ENCODE data around the gene SPINT1. TPM values are rescaled to one million over a fixed set of nuclear protein-coding genes. Genes with fewer than 3 reads are reported as not detected.

The SPINT1 gene
- total and polyA plus RNA-seq, 10 donors = 4.8 to 25.8 (median 8.6) TPM

- no peak for TF ChIP-seq POLR2AphosphoS5 (IDR thresholded peaks at IDR 0.05)
- TF ChIP-seq POLR2A (IDR thresholded peaks at IDR 0.05) = no peak
These were observed 42.7 kb downstream of the SPINT1 start for GRCh38 chr15:40886586-40886985.

GRCh38 chr15:40889112-40889511 is 45.3 kb downstream of the SPINT1 start:
- no peaks in the 10 kb centered on the region for H3K9me3 ChIP-seq
- no peak for DNase-seq
- no peak overlapping the region for H3K27ac ChIP-seq
- no peaks in the 10 kb centered on the region for H3K27me3 ChIP-seq (replicated peaks in 1 of 7)
- TF ChIP-seq CTCF (IDR thresholded peaks at IDR 0.05 in 8 of 11, conservative IDR thresholded peaks at IDR 0.05 in 3 of 11) = no peak
- no peak for TF ChIP-seq POLR2AphosphoS5 (IDR thresholded peaks at IDR 0.05)
- TF ChIP-seq POLR2A (IDR thresholded peaks at IDR 0.05) = no peak
- peaks cover 0 to 28% (median 18%) of the 10 kb centered on the region in 6 donors for H3K4me1 ChIP-seq
- no peaks in the 10 kb centered on the region for H3K36me3 ChIP-seq
- intact Hi-C loops (cut with DNase I; ENCODE audit: low total_unique reads) = no loop called here
- no peak overlapping the region for H3K4me3 ChIP-seq

More at GRCh38 chr15:40886586-40886985, 42.7 kb downstream of the SPINT1 start:
- 79 to 87% (median 82%) methylated on average over 1 of the region's 1 CpG for WGBS, 5 donors
- intact Hi-C loops (cut with DNase I; ENCODE audit: low total_unique reads) = no loop called here
- Histone ChIP-seq H3K36me3 (no peaks in the 10 kb centered on the region), H3K9me3 (peaks cover 0 to 3% (median 0%) of the 10 kb centered on the region in 8 donors), H3K4me1 (peaks cover 0 to 3% (median under 1%) of the 10 kb centered on the region in 6 donors), H3K27me3 (replicated peaks in 1 of 7) (no peaks in the 10 kb centered on the region), H3K4me3 (no peak overlapping the region), H3K27ac (no peak overlapping the region)
- DNase-seq = no peak

GRCh38 chr15:40891138-40891537 is 47.3 kb downstream of the SPINT1 start:
- WGBS, 5 donors = 81 to 88% (median 86%) methylated on average over 5 of the region's 5 CpGs
- intact Hi-C loops (cut with DNase I; ENCODE audit: low total_unique reads) = loop anchor here (2.0 to 5.0 kb wide), 2 partner anchors 32 to 214 kb away; no protein-coding TSS in a partner anchor

GRCh38 chr15:40891810-40892446 is 48.1 kb downstream of the SPINT1 start:
- intact Hi-C loops (cut with DNase I; ENCODE audit: low total_unique reads) = loop anchor here (2.0 to 5.0 kb wide), 2 partner anchors 33 to 215 kb away; no protein-coding TSS in a partner anchor
- WGBS, 5 donors = 14 to 25% (median 19%) methylated on average over 4 of the region's 4 CpGs
- peaks cover 0 to 14% (median 9%) of the 10 kb centered on the region in 6 donors for H3K36me3 ChIP-seq
- no peaks in the 10 kb centered on the region for H3K9me3 ChIP-seq
- H3K27ac ChIP-seq = peak overlapping the region in 1 of 8 donors; percentile 91
- H3K4me3 ChIP-seq = peak overlapping the region in 1 of 8 donors; percentile 98
- H3K4me1 ChIP-seq = peaks cover 11 to 51% (median 40%) of the 10 kb centered on the region in 6 donors
- TF ChIP-seq CTCF (IDR thresholded peaks at IDR 0.05 in 8 of 11, conservative IDR thresholded peaks at IDR 0.05 in 3 of 11) (peak in 9 of 11 experiments; percentile 14 to 74 (median 64)), POLR2A (IDR thresholded peaks at IDR 0.05) (no peak)
- DNase-seq = no peak
- no peaks in the 10 kb centered on the region for H3K27me3 ChIP-seq (replicated peaks in 1 of 7)

More at GRCh38 chr15:40891138-40891537, 47.3 kb downstream of the SPINT1 start:
- H3K27ac ChIP-seq = no peak overlapping the region
- TF ChIP-seq POLR2A (IDR thresholded peaks at IDR 0.05) (no peak), POLR2AphosphoS5 (IDR thresholded peaks at IDR 0.05) (no peak), CTCF (IDR thresholded peaks at IDR 0.05 in 8 of 11, conservative IDR thresholded peaks at IDR 0.05 in 3 of 11) (no peak)
- no peaks in the 10 kb centered on the region for H3K27me3 ChIP-seq (replicated peaks in 1 of 7)
- H3K9me3 ChIP-seq = no peaks in the 10 kb centered on the region
- H3K4me3 ChIP-seq = no peak overlapping the region
- peaks cover 0 to 6% (median 2%) of the 10 kb centered on the region in 6 donors for H3K36me3 ChIP-seq
- no peak for DNase-seq
- H3K4me1 ChIP-seq = peaks cover 11 to 43% (median 34%) of the 10 kb centered on the region in 6 donors
